Heart left ventricle (tissue), 13 donors: Measurements from ENCODE around the gene TGFBR3.

Experiments
- CTCF ChIP-seq, 12 donors: fragments of 200-600 bp; sonication (generic) in 4 of 12; IDR thresholded peaks; one replicate each; pipeline versions ENCODE4 v1.5.0 to v1.8.0; 2018 to 2022; ENCODE audit warnings: antibody characterized with exemption in 12 of 12, mild to moderate bottlenecking in 5 of 12
- POLR2A ChIP-seq, 2 donors: fragments of 450-650 bp; IDR thresholded peaks; one replicate each; pipeline ENCODE4 v1.6.1; 2017; ENCODE audit warnings: antibody characterized with exemption in 2 of 2, mild to moderate bottlenecking in 2 of 2, moderate library complexity in 2 of 2
- donor health status: ischemic (EF 13 %, LVEDD 7.1; RV severe dilation, severe dysfunction).
- donor health status: DM: no; HTN: yes; CAD: no.
- donor health status: DM: no; HTN: no; CAD: no.
- donor health status: ischemic (EF 25% LVEDD 6.9; RV normal size, moderate dysfunction).
- donor health status: ischemic (EF 25% LVEDD 5.7; RV mildly dilated, moderate dysfunction).
- donor health status: ischemic (EF 35%, LVEDD 5.7; RV mildly dilated, moderate dysfunction).
- donor health status: nonischemic (EF 11% LVEDD 7.7; RV severe dilation, severe dysfunction).
- donor health status: DM: yes; HTN: yes; CAD: no.
- donor health status: PGD.
- donor health status: ischemic (EF 29% LVEDD 5.4; RV normal size, mild dysfunction).
- donor health status: nonischemic (EF 23%, LVEDD 6.1; RV moderate dilation, normal function).

- no peak for TF ChIP-seq CTCF (IDR thresholded peaks at IDR 0.05)
- no peak for TF ChIP-seq POLR2A (IDR thresholded peaks at IDR 0.05)
Measured at GRCh38 chr1:91821126-91821868, 64.7 kb downstream of the TGFBR3 start.
